ENCODE results near the gene AMOTL1. TPM values are rescaled to one million over a fixed set of nuclear protein-coding genes. Genes with fewer than 3 reads are reported as not detected.

The AMOTL1 gene
- polyA plus RNA-seq, 1 donor (not counting 4 experiments of a cell fraction or from before 2014, with no cell fraction given), result 86.5 TPM

DNA sequence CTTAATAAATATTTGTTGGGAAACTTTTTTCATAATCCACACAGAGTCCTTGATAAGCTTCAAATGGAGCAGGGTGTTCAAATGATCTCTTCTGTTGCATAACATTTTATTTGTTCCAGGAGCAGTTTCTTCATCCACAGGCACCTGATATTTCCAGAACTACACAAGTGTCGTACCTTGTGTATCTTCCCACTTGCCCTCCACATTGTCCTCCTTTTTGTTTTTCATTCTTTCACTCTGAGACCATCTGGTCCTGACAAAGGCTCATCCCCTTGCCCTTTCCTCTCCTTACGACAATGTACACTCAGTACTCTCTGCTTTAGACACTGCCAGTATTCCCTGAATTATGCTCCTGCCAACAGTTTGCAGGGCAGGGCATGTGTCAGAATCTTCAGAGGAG, 5.2 kb upstream of the AMOTL1 start:
- Histone ChIP-seq H2AFZ (ENCODE audit: control insufficient read depth, low read length) (no peak overlapping the region), H4K20me1 (ENCODE audit: control insufficient read depth, extremely low read depth, insufficient read depth, low read length) (no peaks in the 10 kb centered on the region), H3K27me3 (ENCODE audit: control insufficient read depth, extremely low read depth, insufficient read depth, low read length) (no peaks in the 10 kb centered on the region), H3K4me1 (ENCODE audit: control insufficient read depth, extremely low read depth, insufficient read depth, low read length) (peaks cover 28% of the 10 kb centered on the region), H3K9me3 (ENCODE audit: control insufficient read depth, low read depth, low read length) (no peaks in the 10 kb centered on the region), H3K4me3 (ENCODE audit: control insufficient read depth in 2 of 3, extremely low read depth in 1 of 3, insufficient read depth in 2 of 3, low read depth in 1 of 3, low read length in 3 of 3) (no peak overlapping the region), H3K4me2 (ENCODE audit: control insufficient read depth, extremely low read depth, insufficient read depth, low read depth, low read length) (no peak overlapping the region), H3K9ac (ENCODE audit: control insufficient read depth, extremely low read depth, insufficient read depth, low read length) (no peak overlapping the region), H3K27ac (ENCODE audit: control insufficient read depth, insufficient read depth, low read length) (no peak overlapping the region), H3K9me1 (ENCODE audit: control insufficient read depth, extremely low read depth, insufficient read depth, low read length) (no peaks in the 10 kb centered on the region), H3K79me2 (ENCODE audit: control insufficient read depth, insufficient read depth, low read length) (peaks cover 42% of the 10 kb centered on the region), H3K36me3 (ENCODE audit: control insufficient read depth in 2 of 2, extremely low read depth in 1 of 2, insufficient read depth in 2 of 2, low read length in 2 of 2) (peaks cover 8 to 14% of the 10 kb centered on the region in 2 experiments)
- TF ChIP-seq EZH2 (IDR thresholded peaks at IDR 0.05; ENCODE audit: low read length), result no peak
- TF ChIP-seq, protein P1, sequence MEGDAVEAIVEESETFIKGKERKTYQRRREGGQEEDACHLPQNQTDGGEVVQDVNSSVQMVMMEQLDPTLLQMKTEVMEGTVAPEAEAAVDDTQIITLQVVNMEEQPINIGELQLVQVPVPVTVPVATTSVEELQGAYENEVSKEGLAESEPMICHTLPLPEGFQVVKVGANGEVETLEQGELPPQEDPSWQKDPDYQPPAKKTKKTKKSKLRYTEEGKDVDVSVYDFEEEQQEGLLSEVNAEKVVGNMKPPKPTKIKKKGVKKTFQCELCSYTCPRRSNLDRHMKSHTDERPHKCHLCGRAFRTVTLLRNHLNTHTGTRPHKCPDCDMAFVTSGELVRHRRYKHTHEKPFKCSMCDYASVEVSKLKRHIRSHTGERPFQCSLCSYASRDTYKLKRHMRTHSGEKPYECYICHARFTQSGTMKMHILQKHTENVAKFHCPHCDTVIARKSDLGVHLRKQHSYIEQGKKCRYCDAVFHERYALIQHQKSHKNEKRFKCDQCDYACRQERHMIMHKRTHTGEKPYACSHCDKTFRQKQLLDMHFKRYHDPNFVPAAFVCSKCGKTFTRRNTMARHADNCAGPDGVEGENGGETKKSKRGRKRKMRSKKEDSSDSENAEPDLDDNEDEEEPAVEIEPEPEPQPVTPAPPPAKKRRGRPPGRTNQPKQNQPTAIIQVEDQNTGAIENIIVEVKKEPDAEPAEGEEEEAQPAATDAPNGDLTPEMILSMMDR (optimal IDR thresholded peaks at IDR 0.05 in 1 of 3, IDR thresholded peaks at IDR 0.05 in 1 of 3, conservative IDR thresholded peaks at IDR 0.05 in 1 of 3; ENCODE audit: extremely low read depth in 1 of 3, insufficient read depth in 2 of 3, low read length in 3 of 3), result no peak
- dilution Hi-C loops (cut with MboI; ENCODE audit: extremely low pct_ligation_motif_present, low sequenced_read_pairs), result no loop called here
- no peak for DNase-seq (ENCODE audit: low read depth, low spot score)
- no peak for FAIRE-seq

DNA sequence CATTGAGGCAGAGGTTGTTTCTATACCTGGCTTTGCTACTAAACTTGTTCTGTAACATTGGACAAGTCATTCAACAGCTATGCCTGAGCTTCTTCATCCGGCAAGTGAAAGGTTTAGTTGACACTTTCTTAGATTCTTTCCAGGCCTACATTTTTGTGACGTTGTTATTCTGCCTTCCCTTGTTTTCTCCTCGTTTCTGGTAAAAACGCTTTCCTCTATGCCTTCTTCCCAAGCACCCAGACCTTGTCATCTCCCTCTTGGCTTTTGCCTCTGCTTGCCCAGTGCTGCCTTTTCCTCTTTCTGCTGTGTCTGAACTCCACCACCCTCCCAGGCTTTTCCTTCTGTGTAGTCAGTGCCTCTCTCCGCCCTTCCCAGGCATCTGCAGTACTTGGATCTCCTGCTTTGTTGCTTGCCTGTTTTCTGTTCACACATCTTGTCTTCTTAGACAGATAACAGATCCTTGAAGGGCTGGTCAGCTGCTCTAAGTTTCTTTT, 1.4 kb upstream of the AMOTL1 start:
- H3K36me3 ChIP-seq (ENCODE audit: control insufficient read depth in 2 of 2, extremely low read depth in 1 of 2, insufficient read depth in 2 of 2, low read length in 2 of 2), result peaks cover 3 to 11% of the 10 kb centered on the region in 2 experiments
- peaks cover 62% of the 10 kb centered on the region for H3K79me2 ChIP-seq (ENCODE audit: control insufficient read depth, insufficient read depth, low read length)
- no peaks in the 10 kb centered on the region for H3K27me3 ChIP-seq (ENCODE audit: control insufficient read depth, extremely low read depth, insufficient read depth, low read length)
- no peaks in the 10 kb centered on the region for H3K9me3 ChIP-seq (ENCODE audit: control insufficient read depth, low read depth, low read length)
- FAIRE-seq (peak; percentile 90), DNase-seq (ENCODE audit: low read depth, low spot score) (no peak)
- peaks cover 8% of the 10 kb centered on the region for H4K20me1 ChIP-seq (ENCODE audit: control insufficient read depth, extremely low read depth, insufficient read depth, low read length)
- H3K4me2 ChIP-seq (ENCODE audit: control insufficient read depth, extremely low read depth, insufficient read depth, low read depth, low read length), result peak overlapping the region; percentile 98
- peaks cover 42% of the 10 kb centered on the region for H3K4me1 ChIP-seq (ENCODE audit: control insufficient read depth, extremely low read depth, insufficient read depth, low read length)
- dilution Hi-C loops (cut with MboI; ENCODE audit: extremely low pct_ligation_motif_present, low sequenced_read_pairs), result no loop called here
- H3K9me1 ChIP-seq (ENCODE audit: control insufficient read depth, extremely low read depth, insufficient read depth, low read length), result no peaks in the 10 kb centered on the region
- H3K9ac ChIP-seq (ENCODE audit: control insufficient read depth, extremely low read depth, insufficient read depth, low read length), result peak overlapping the region; percentile 95
- TF ChIP-seq EZH2 (IDR thresholded peaks at IDR 0.05; ENCODE audit: low read length), result no peak
- peak overlapping the region in 2 of 3 experiments; percentile 92 to 97 for H3K4me3 ChIP-seq (ENCODE audit: control insufficient read depth in 2 of 3, extremely low read depth in 1 of 3, insufficient read depth in 2 of 3, low read depth in 1 of 3, low read length in 3 of 3)
- peak overlapping the region; percentile 86 for H3K27ac ChIP-seq (ENCODE audit: control insufficient read depth, insufficient read depth, low read length)
- no peak overlapping the region for H2AFZ ChIP-seq (ENCODE audit: control insufficient read depth, low read length)

DNA sequence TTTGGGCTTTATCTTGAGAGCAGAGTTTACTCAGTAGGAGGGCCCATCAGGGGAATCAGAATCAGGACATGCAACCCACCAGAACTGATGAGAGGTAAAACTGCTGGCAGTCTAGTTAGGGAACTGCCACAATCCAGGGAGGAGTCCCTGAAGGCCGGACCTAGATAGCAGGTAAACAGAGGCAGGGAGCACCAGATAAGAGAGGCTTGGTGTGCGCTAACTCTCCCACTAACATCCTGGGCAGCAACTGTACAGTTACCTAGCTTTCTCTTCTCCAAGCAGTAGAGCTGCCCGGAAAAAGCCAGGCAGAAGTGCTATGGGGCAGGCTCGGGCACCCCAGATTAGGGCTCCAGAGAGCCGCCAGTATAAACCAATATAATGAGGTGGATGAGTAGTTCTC, 865 bp upstream of the AMOTL1 start:
- peak overlapping the region in 2 of 3 experiments; percentile 92 to 97 for H3K4me3 ChIP-seq (ENCODE audit: control insufficient read depth in 2 of 3, extremely low read depth in 1 of 3, insufficient read depth in 2 of 3, low read depth in 1 of 3, low read length in 3 of 3)
- no peak for FAIRE-seq
- peak overlapping the region; percentile 98 for H3K4me2 ChIP-seq (ENCODE audit: control insufficient read depth, extremely low read depth, insufficient read depth, low read depth, low read length)
- H3K27me3 ChIP-seq (ENCODE audit: control insufficient read depth, extremely low read depth, insufficient read depth, low read length), result no peaks in the 10 kb centered on the region
- peaks cover 42% of the 10 kb centered on the region for H3K4me1 ChIP-seq (ENCODE audit: control insufficient read depth, extremely low read depth, insufficient read depth, low read length)
- no peak for DNase-seq (ENCODE audit: low read depth, low spot score)
- H3K9me3 ChIP-seq (ENCODE audit: control insufficient read depth, low read depth, low read length), result no peaks in the 10 kb centered on the region
- peaks cover 11% of the 10 kb centered on the region for H4K20me1 ChIP-seq (ENCODE audit: control insufficient read depth, extremely low read depth, insufficient read depth, low read length)
- H2AFZ ChIP-seq (ENCODE audit: control insufficient read depth, low read length), result no peak overlapping the region
- peak overlapping the region; percentile 95 for H3K9ac ChIP-seq (ENCODE audit: control insufficient read depth, extremely low read depth, insufficient read depth, low read length)
- TF ChIP-seq EZH2 (IDR thresholded peaks at IDR 0.05; ENCODE audit: low read length), result no peak
- TF ChIP-seq, protein P1 (optimal IDR thresholded peaks at IDR 0.05 in 1 of 3, IDR thresholded peaks at IDR 0.05 in 1 of 3, conservative IDR thresholded peaks at IDR 0.05 in 1 of 3; ENCODE audit: extremely low read depth in 1 of 3, insufficient read depth in 2 of 3, low read length in 3 of 3), result no peak
- H3K9me1 ChIP-seq (ENCODE audit: control insufficient read depth, extremely low read depth, insufficient read depth, low read length), result no peaks in the 10 kb centered on the region
- H3K27ac ChIP-seq (ENCODE audit: control insufficient read depth, insufficient read depth, low read length), result peak overlapping the region; percentile 86
- dilution Hi-C loops (cut with MboI; ENCODE audit: extremely low pct_ligation_motif_present, low sequenced_read_pairs), result no loop called here
- peaks cover 66% of the 10 kb centered on the region for H3K79me2 ChIP-seq (ENCODE audit: control insufficient read depth, insufficient read depth, low read length)
- peaks cover 3 to 11% of the 10 kb centered on the region in 2 experiments for H3K36me3 ChIP-seq (ENCODE audit: control insufficient read depth in 2 of 2, extremely low read depth in 1 of 2, insufficient read depth in 2 of 2, low read length in 2 of 2)

All from keratinocyte (primary cell).